Medulla oblongata (tissue), 1 donor: ENCODE data around the gene ANKRD45.
"Not testable (repeated sequence)": the region's sequence is repeated elsewhere in the genome, so short reads cannot be mapped to it uniquely, and the experiment has no call there.

Experiments used
- DNase-seq: peaks from one replicate; pipeline ENCODE4 v3.0.0-alpha.2; 2015; ENCODE audit errors: extremely low spot score

Gene ANKRD45

GRCh38 chr1:173572201-173572873 lies 97.3 kb downstream of the ANKRD45 start:
- DNase-seq, result no peak

GRCh38 chr1:173570370-173571007 lies 99.2 kb downstream of the ANKRD45 start:
- no peak for DNase-seq

- DNase-seq, result no peak
These were observed 101.2 kb downstream of the ANKRD45 start for GRCh38 chr1:173568483-173568882.

- DNase-seq, result not testable (repeated sequence)
These were observed 105.8 kb downstream of the ANKRD45 start for GRCh38 chr1:173563846-173564245.

DNA sequence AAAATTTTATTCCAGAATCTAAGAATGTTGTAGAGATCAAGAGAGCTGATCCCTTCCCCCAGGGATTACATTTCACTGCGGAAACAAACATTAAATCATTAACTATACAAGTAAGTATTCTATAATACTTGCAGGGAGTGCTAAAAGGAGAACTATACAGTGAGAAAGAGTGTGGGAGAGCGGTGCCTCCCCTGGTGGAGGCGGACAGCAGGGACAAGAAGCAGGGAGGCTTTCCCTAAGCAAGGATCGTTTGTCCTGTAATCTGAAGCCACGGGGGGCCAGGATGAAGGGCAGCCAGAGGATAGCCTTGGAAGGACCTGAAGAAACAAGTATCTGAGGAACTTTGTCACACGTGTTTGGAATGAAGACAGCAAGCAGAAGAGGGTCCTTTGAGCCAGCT lies 106.8 kb downstream of the ANKRD45 start:
- DNase-seq, result no peak

GRCh38 chr1:173561263-173561662 lies 108.4 kb downstream of the ANKRD45 start:
- DNase-seq, result no peak

DNA sequence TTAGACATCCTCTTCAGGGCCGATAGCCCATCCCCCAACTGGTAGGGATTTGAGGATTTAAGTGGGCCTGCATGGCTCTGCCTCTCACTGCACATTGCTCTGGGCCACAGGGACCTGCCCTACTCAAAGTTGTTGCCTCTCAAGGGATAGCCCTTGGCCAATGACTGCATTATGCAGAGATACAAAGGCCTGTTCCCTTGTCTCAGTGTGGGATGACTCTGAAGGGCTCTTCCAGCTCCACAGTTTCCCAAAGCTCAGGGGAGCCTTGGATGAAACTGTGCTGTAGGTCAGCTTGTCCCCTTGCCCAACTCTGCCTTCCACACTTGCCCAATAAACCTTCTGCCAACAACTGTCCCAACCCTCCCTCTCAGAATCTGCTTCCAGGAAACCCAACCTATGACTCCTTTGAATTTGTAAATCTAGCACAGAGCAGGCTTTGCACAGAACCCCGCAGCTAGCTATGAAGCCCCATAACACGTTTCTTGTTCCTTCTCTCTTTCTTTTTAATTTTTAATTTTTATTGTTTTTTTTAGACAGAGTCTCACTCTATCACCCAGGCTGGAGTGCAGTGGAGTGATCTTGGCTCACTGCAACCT lies 109.3 kb downstream of the ANKRD45 start:
- no peak for DNase-seq
